Anterior cingulate cortex (tissue), 58 donors: Measurements from ENCODE around the gene ZNF747.
A peak's percentile ranks its signal among the peaks of the same experiment; 100 is the strongest.

Experiments
- DNase-seq, 58 donors: peaks; one replicate each; lab custom pipeline; 2025; lab: John Stamatoyannopoulos, UW

Gene ZNF747

GRCh38 chr16:30534368-30535105 lies at the start of gene ZNF747:
ZNF747 (minus strand) TSS chr16:30534858; CDS start chr16:30534679, 179 bp downstream.
- peak; percentile 46 to 95 (median 91) for DNase-seq

- no peak for DNase-seq
These were observed 48.1 kb upstream of the ZNF747 start for GRCh38 chr16:30582611-30583340.

- DNase-seq: no peak
These were observed 46.8 kb upstream of the ZNF747 start for GRCh38 chr16:30581457-30581856.

- DNase-seq: no peak
These were observed 40.0 kb upstream of the ZNF747 start for GRCh38 chr16:30574678-30575077.

GRCh38 chr16:30571445-30572322 lies 37.0 kb upstream of the ZNF747 start, which contains the start of gene ZNF688:
ZNF688 (minus strand) TSS chr16:30571714; CDS start chr16:30571629, 85 bp downstream.
- peak; percentile 75 to 98 (median 92) for DNase-seq

- DNase-seq: peak in 17 of 58 donors; percentile 13 to 69 (median 47)
These were observed 36.2 kb upstream of the ZNF747 start for GRCh38 chr16:30570636-30571444.

GRCh38 chr16:30569746-30570635 lies 35.3 kb upstream of the ZNF747 start:
- DNase-seq: no peak

GRCh38 chr16:30569281-30569680 lies 34.6 kb upstream of the ZNF747 start:
- DNase-seq: no peak

GRCh38 chr16:30567991-30568638 lies 33.5 kb upstream of the ZNF747 start:
- DNase-seq: no peak

- peak in 1 of 58 donors; percentile 17 for DNase-seq
These were observed 32.7 kb upstream of the ZNF747 start for GRCh38 chr16:30567160-30567990.

- no peak for DNase-seq
These were observed 31.9 kb upstream of the ZNF747 start for GRCh38 chr16:30566531-30566930.

GRCh38 chr16:30565984-30566383 lies 31.3 kb upstream of the ZNF747 start:
- DNase-seq: no peak

GRCh38 chr16:30565526-30565925 lies 30.9 kb upstream of the ZNF747 start:
- no peak for DNase-seq

- DNase-seq: no peak
These were observed 27.4 kb upstream of the ZNF747 start for GRCh38 chr16:30562021-30562420.

GRCh38 chr16:30561089-30561816 lies 26.6 kb upstream of the ZNF747 start:
- peak in 7 of 58 donors; percentile 3 to 9 (median 6) for DNase-seq

- no peak for DNase-seq
These were observed 25.0 kb upstream of the ZNF747 start for GRCh38 chr16:30559690-30560089.
